RWPE1 (cell line): Measurements from ENCODE around the gene PSMA8.

ENCODE experiments used
- CTCF ChIA-PET: fragments of 350-600 bp; sonication (Branson Sonifier 250); formaldehyde crosslinking; extraction: SDS; loops from one replicate; lab custom pipeline; 2021; lab: Yijun Ruan, JAX
- POLR2A ChIA-PET: fragments of 400-600 bp; formaldehyde crosslinking; extraction: SDS; loops from one replicate; lab custom pipeline; 2020; ENCODE audit warnings: antibody characterized with exemption; ENCODE audit not compliant: low non-redundant PET; lab: Yijun Ruan, JAX
- DNase-seq: peaks from one replicate; pipeline ENCODE4 v3.0.0; 2012; ENCODE audit warnings: low spot score
- H3K27ac ChIP-seq: fragments of 450-650 bp; 2 replicates; pipeline ENCODE4 v1.5.1; 2017
- TF ChIP-seq, protein P1 (sequence below): fragments of 450-650 bp; conservative IDR thresholded peaks from 2 replicates; pipeline ENCODE4 v1.5.1; 2017; ENCODE audit warnings: low read depth, mild to moderate bottlenecking

Gene PSMA8

DNA sequence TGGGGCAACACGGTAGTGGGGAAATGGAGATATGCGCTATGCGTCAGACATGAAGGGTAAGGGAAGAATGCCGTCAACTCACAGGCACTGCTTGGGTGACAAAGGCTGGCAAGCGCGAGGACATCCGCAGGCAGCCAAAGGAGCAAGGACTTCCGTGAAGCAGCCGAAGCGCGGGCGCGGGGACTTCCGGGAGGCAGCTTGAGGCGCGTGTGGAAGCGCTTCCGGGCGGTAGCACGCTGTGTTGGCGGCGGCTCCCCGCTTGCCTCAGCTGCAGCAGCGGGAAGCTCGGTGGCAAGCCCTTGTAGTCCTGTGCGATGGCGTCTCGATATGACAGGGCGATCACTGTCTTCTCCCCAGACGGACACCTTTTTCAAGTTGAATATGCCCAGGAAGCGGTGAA is at the start of gene PSMA8:
PSMA8 (plus strand) TSS at position 218 of the 400 bp plus-strand sequence; CDS start at position 315, 97 bp downstream.
- no peak for DNase-seq
- ChIA-PET CTCF (no interaction called here), POLR2A (no interaction called here)
- no peak within 1 kb of the TSS for H3K27ac ChIP-seq
- TF ChIP-seq, protein P1, sequence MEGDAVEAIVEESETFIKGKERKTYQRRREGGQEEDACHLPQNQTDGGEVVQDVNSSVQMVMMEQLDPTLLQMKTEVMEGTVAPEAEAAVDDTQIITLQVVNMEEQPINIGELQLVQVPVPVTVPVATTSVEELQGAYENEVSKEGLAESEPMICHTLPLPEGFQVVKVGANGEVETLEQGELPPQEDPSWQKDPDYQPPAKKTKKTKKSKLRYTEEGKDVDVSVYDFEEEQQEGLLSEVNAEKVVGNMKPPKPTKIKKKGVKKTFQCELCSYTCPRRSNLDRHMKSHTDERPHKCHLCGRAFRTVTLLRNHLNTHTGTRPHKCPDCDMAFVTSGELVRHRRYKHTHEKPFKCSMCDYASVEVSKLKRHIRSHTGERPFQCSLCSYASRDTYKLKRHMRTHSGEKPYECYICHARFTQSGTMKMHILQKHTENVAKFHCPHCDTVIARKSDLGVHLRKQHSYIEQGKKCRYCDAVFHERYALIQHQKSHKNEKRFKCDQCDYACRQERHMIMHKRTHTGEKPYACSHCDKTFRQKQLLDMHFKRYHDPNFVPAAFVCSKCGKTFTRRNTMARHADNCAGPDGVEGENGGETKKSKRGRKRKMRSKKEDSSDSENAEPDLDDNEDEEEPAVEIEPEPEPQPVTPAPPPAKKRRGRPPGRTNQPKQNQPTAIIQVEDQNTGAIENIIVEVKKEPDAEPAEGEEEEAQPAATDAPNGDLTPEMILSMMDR: no peak

DNA sequence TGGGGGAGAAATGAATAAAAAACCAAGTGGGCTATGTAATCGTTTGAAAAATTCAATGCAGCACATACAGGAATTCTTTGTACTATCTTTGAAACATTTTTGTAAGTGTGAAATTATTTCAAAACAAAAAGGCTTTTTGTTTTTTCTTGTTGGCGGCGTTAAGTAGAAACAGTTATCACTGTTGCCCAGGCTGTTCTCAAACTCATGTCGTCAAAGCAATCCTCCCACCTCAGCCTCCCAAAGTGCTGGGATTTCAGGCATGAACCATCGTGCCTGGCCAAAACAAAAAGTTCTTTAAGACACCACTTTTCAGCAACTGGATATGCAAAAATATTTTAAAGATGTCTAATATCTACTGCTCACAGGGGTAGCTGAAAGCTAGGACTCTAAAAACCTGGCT is 48.6 kb upstream of the PSMA8 start:
- H3K27ac ChIP-seq: no peak overlapping the region
- POLR2A ChIA-PET: no interaction called here
- CTCF ChIA-PET: no interaction called here
- TF ChIP-seq, protein P1: no peak
- no peak for DNase-seq

DNA sequence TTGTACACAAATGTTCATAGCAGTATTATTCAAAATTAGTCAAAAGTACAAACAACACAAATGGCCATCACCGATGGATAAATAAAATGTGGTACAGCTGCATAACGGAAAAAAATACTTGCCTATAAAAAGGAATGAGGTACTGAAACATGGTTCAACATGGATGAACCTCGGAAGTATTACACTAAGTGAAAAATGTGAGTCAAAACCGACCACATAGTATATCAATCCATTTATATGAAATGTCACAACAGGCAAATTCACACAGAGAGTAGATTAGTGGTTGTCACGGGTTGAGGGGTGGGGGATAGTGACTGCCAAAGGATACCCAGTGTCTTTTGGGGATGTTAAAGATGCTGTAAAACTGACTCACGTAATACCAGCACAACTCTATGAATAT is 46.7 kb upstream of the PSMA8 start:
- ChIA-PET POLR2A (no interaction called here), CTCF (no interaction called here)
- TF ChIP-seq, protein P1: no peak
- no peak overlapping the region for H3K27ac ChIP-seq
- no peak for DNase-seq

DNA sequence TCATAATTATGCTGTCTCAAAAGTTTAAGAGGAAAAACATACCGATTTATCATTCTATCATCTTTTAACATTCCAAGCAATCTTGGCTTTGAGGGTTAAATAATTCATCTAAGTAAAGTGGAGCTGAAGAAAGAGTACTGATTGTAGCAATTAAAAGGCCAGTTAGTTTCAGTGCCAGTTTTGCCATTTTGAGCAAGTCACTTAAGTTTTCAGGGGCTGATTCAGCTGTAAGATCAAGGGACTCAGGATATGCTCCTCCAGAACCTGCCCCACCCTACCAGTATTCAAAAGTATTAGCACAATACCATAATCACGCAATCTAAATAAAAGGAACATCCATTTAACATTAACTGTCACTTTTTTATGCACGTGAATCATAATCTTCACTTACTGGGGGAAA is 45.2 kb upstream of the PSMA8 start:
- DNase-seq: peak; percentile 10
- no peak overlapping the region for H3K27ac ChIP-seq
- ChIA-PET POLR2A (no interaction called here), CTCF (interaction anchor here (0.5 kb wide), 1 partner anchor 28 kb away, joined by 4 read pairs; no protein-coding TSS in a partner anchor)
- TF ChIP-seq, protein P1: no peak

DNA sequence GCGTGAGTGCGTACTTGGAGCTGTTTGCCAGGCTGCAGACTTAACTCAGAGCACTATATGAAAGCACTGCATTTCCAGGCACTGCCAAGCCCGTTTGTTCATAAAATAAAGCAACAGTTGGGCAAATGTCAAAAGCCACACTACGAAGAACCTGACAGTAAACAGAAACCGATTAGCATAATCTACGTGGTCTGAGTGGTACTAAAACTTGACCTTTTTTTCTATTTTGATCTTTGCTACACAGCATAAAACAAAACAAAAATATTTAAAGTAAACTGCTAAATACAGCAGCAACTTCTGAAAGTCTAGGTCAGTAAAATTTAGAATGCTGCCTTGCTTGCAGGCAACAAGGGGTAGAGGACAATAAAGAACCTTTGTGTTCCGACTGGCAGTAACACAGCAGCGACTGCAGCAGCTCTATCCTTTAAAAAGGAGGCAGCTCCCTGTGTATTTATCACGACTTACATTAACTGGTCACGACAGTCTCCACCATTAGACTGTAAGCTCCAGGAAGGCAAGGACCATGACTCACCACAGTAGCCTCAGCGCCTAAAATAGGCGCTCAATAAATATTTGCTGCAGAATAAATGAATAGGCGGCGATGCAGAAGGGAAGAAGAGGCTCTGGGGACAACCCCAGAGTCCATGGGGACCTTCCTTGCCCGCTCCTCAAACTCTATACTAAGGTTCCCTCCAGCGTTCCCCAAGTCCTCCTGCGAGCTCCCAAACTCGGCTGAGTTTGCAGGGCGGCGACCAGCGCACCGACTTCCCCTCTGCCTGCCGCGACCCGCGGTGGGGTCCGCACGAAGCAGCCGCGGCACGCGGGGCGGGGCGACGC is 44.2 kb upstream of the PSMA8 start:
- ChIA-PET CTCF (no interaction called here), POLR2A (no interaction called here)
- peak; percentile 13 for DNase-seq

More for the DNA sequence above, 44.2 kb upstream of the PSMA8 start:
- TF ChIP-seq, protein P1: no peak
- peak overlapping the region; percentile 96 for H3K27ac ChIP-seq
